ENCODE data around the gene RUNX1. TPM values are rescaled to one million over a fixed set of nuclear protein-coding genes. Genes with fewer than 3 reads are reported as not detected.

Gene RUNX1
- total and polyA plus RNA-seq, 7 experiments from 2014 or later = 27.9 to 154 (median 85.1) TPM

- Histone ChIP-seq H3K27ac (ENCODE audit: low read depth, low read length) (no peak overlapping the region), H3K4me3 (ENCODE audit: low read length) (no peak overlapping the region), H3K9me3 (ENCODE audit: control insufficient read depth in 2 of 3, low read length in 3 of 3) (no peaks in the 10 kb centered on the region), H3K4me1 (ENCODE audit: control insufficient read depth in 2 of 2, insufficient read depth in 2 of 2, low read length in 2 of 2) (peaks cover 79 to 86% of the 10 kb centered on the region in 2 donors), H3K27me3 (ENCODE audit: control insufficient read depth in 2 of 2, insufficient read depth in 2 of 2, low read length in 2 of 2) (no peaks in the 10 kb centered on the region), H3K36me3 (ENCODE audit: control insufficient read depth in 2 of 3, insufficient read depth in 3 of 3, low read length in 3 of 3) (peaks cover 0 to 26% (median 0%) of the 10 kb centered on the region in 3 experiments)
- POLR2A ChIA-PET = interaction anchor here (1.4 to 3.6 kb wide), 4 partner anchors 10 to 19 kb away, joined by 4 to 25 read pairs (median 8); no protein-coding TSS in a partner anchor
- ATAC-seq (no peak), DNase-seq (no peak)
- peaks cover 21 to 69% (median 48%) of the 10 kb centered on the region in 5 donors for H3K36me3 Mint-ChIP-seq
- H3K4me1 Mint-ChIP-seq = peaks cover 84 to 100% (median 98%) of the 10 kb centered on the region in 7 donors
- intact Hi-C loops (cut with micrococcal nuclease) = no loop called here
- CTCF ChIA-PET = interaction anchor here (1.0 kb wide), 1 partner anchor 145 kb away, joined by 3 read pairs; no protein-coding TSS in a partner anchor
- H3K9me3 Mint-ChIP-seq = peaks cover 0 to 5% (median 0%) of the 10 kb centered on the region in 11 donors
- no peaks in the 10 kb centered on the region for H3K27me3 Mint-ChIP-seq
- peak overlapping the region in 8 of 9 donors; percentile 0 to 100 (median 76) for H3K27ac Mint-ChIP-seq
- H3K4me3 Mint-ChIP-seq = peak overlapping the region in 9 of 10 donors; percentile 0 to 98 (median 24)
Measured at GRCh38 chr21:35032474-35033263, 16.4 kb downstream of the RUNX1 start.

- H3K27me3 ChIP-seq (ENCODE audit: control insufficient read depth in 2 of 2, insufficient read depth in 2 of 2, low read length in 2 of 2) = no peaks in the 10 kb centered on the region
- DNase-seq (no peak), ATAC-seq (no peak)
- peaks cover 10 to 50% (median 36%) of the 10 kb centered on the region in 5 donors for H3K36me3 Mint-ChIP-seq
- POLR2A ChIA-PET = interaction anchor here (0.8 to 6.3 kb wide), 9 partner anchors 10 to 139 kb away, joined by 3 to 110 read pairs (median 10); partner anchors contain the start of gene RUNX1
- peaks cover 70 to 84% of the 10 kb centered on the region in 2 donors for H3K4me1 ChIP-seq (ENCODE audit: control insufficient read depth in 2 of 2, insufficient read depth in 2 of 2, low read length in 2 of 2)
- H3K4me1 Mint-ChIP-seq = peaks cover 81 to 99% (median 96%) of the 10 kb centered on the region in 7 donors
- H3K27ac Mint-ChIP-seq = peak overlapping the region; percentile 96 to 100 (median 99)
- H3K4me3 Mint-ChIP-seq = peak overlapping the region; percentile 48 to 98 (median 84)
- peaks cover 0 to 5% (median 0%) of the 10 kb centered on the region in 11 donors for H3K9me3 Mint-ChIP-seq
- peak overlapping the region; percentile 14 for H3K4me3 ChIP-seq (ENCODE audit: low read length)
- H3K36me3 ChIP-seq (ENCODE audit: control insufficient read depth in 2 of 3, insufficient read depth in 3 of 3, low read length in 3 of 3) = peaks cover 0 to 6% (median 0%) of the 10 kb centered on the region in 3 experiments
- peak overlapping the region; percentile 75 for H3K27ac ChIP-seq (ENCODE audit: low read depth, low read length)
- H3K9me3 ChIP-seq (ENCODE audit: control insufficient read depth in 2 of 3, low read length in 3 of 3) = no peaks in the 10 kb centered on the region
- CTCF ChIA-PET = interaction anchor here (0.9 to 1.8 kb wide), 6 partner anchors 9 to 139 kb away, joined by 3 to 8 read pairs (median 4); no protein-coding TSS in a partner anchor
- intact Hi-C loops (cut with micrococcal nuclease) = loop anchor here in 1 of 2 donors (5.0 kb wide), 1 partner anchor 499 kb away; no protein-coding TSS in a partner anchor
- H3K27me3 Mint-ChIP-seq = no peaks in the 10 kb centered on the region
Measured at GRCh38 chr21:35028451-35028978, 20.6 kb downstream of the RUNX1 start.

- H3K9me3 Mint-ChIP-seq = peaks cover 0 to 3% (median 0%) of the 10 kb centered on the region in 11 donors
- Histone ChIP-seq H3K9me3 (ENCODE audit: control insufficient read depth in 2 of 3, low read length in 3 of 3) (no peaks in the 10 kb centered on the region), H3K27ac (ENCODE audit: low read depth, low read length) (peak overlapping the region; percentile 75), H3K27me3 (ENCODE audit: control insufficient read depth in 2 of 2, insufficient read depth in 2 of 2, low read length in 2 of 2) (no peaks in the 10 kb centered on the region), H3K4me3 (ENCODE audit: low read length) (peak overlapping the region; percentile 41), H3K36me3 (ENCODE audit: control insufficient read depth in 2 of 3, insufficient read depth in 3 of 3, low read length in 3 of 3) (peaks cover 0 to 5% (median 0%) of the 10 kb centered on the region in 3 experiments), H3K4me1 (ENCODE audit: control insufficient read depth in 2 of 2, insufficient read depth in 2 of 2, low read length in 2 of 2) (peaks cover 69 to 85% of the 10 kb centered on the region in 2 donors)
- H3K4me1 Mint-ChIP-seq = peaks cover 79 to 99% (median 95%) of the 10 kb centered on the region in 7 donors
- peaks cover 6 to 45% (median 31%) of the 10 kb centered on the region in 5 donors for H3K36me3 Mint-ChIP-seq
- ChIA-PET CTCF (interaction anchor here (0.5 to 1.8 kb wide), 5 partner anchors 10 to 138 kb away, joined by 3 to 5 read pairs (median 4); no protein-coding TSS in a partner anchor), POLR2A (interaction anchor here (0.7 to 6.3 kb wide), 8 partner anchors 15 to 138 kb away, joined by 3 to 110 read pairs (median 9); partner anchors contain the start of gene RUNX1)
- H3K27ac Mint-ChIP-seq = peak overlapping the region; percentile 96 to 100 (median 99)
- DNase-seq (peak in 5 of 9 donors; percentile 34 to 53 (median 44)), ATAC-seq (no peak)
- no peaks in the 10 kb centered on the region for H3K27me3 Mint-ChIP-seq
- H3K4me3 Mint-ChIP-seq = peak overlapping the region; percentile 77 to 98 (median 86)
- intact Hi-C loops (cut with micrococcal nuclease) = loop anchor here (1.0 to 5.0 kb wide), 5 partner anchors 9 to 499 kb away; no protein-coding TSS in a partner anchor
Measured at GRCh38 chr21:35027563-35028450, 21.3 kb downstream of the RUNX1 start.

- Histone ChIP-seq H3K4me3 (ENCODE audit: low read length) (peak overlapping the region; percentile 45), H3K4me1 (ENCODE audit: control insufficient read depth in 2 of 2, insufficient read depth in 2 of 2, low read length in 2 of 2) (peaks cover 69 to 85% of the 10 kb centered on the region in 2 donors), H3K27ac (ENCODE audit: low read depth, low read length) (peak overlapping the region; percentile 75), H3K27me3 (ENCODE audit: control insufficient read depth in 2 of 2, insufficient read depth in 2 of 2, low read length in 2 of 2) (no peaks in the 10 kb centered on the region), H3K36me3 (ENCODE audit: control insufficient read depth in 2 of 3, insufficient read depth in 3 of 3, low read length in 3 of 3) (peaks cover 0 to under 1% (median 0%) of the 10 kb centered on the region in 3 experiments), H3K9me3 (ENCODE audit: control insufficient read depth in 2 of 3, low read length in 3 of 3) (no peaks in the 10 kb centered on the region)
- intact Hi-C loops (cut with micrococcal nuclease) = loop anchor here (1.0 to 5.0 kb wide), 13 partner anchors 10 to 500 kb away; no protein-coding TSS in a partner anchor
- ChIA-PET POLR2A (interaction anchor here (0.7 to 6.3 kb wide), 21 partner anchors 8 to 374 kb away, joined by 3 to 110 read pairs (median 5); partner anchors contain the start of gene RUNX1), CTCF (interaction anchor here (0.5 to 2.0 kb wide), 8 partner anchors 11 to 137 kb away, joined by 3 to 7 read pairs (median 4); no protein-coding TSS in a partner anchor)
- Mint-ChIP-seq H3K36me3 (peaks cover 4 to 38% (median 24%) of the 10 kb centered on the region in 5 donors), H3K4me3 (peak overlapping the region; percentile 77 to 98 (median 86)), H3K9me3 (peaks cover 0 to 2% (median 0%) of the 10 kb centered on the region in 11 donors), H3K27ac (peak overlapping the region; percentile 96 to 100 (median 99)), H3K27me3 (no peaks in the 10 kb centered on the region), H3K4me1 (peaks cover 76 to 98% (median 93%) of the 10 kb centered on the region in 7 donors)
- peak; percentile 74 to 93 (median 91) for DNase-seq
- ATAC-seq = peak; percentile 93
Measured at GRCh38 chr21:35026617-35027562, 22.2 kb downstream of the RUNX1 start.

GRCh38 chr21:35026153-35026500 lies 23.0 kb downstream of the RUNX1 start:
- ATAC-seq (no peak), DNase-seq (no peak)
- Mint-ChIP-seq H3K27ac (peak overlapping the region; percentile 96 to 100 (median 99)), H3K9me3 (peaks cover 0 to 2% (median 0%) of the 10 kb centered on the region in 11 donors), H3K27me3 (no peaks in the 10 kb centered on the region), H3K4me1 (peaks cover 76 to 98% (median 93%) of the 10 kb centered on the region in 7 donors), H3K36me3 (peaks cover 4 to 42% (median 25%) of the 10 kb centered on the region in 5 donors), H3K4me3 (peak overlapping the region; percentile 73 to 98 (median 86))
- Histone ChIP-seq H3K36me3 (ENCODE audit: control insufficient read depth in 2 of 3, insufficient read depth in 3 of 3, low read length in 3 of 3) (peaks cover 0 to 5% (median 0%) of the 10 kb centered on the region in 3 experiments), H3K9me3 (ENCODE audit: control insufficient read depth in 2 of 3, low read length in 3 of 3) (no peaks in the 10 kb centered on the region), H3K4me1 (ENCODE audit: control insufficient read depth in 2 of 2, insufficient read depth in 2 of 2, low read length in 2 of 2) (peaks cover 77 to 90% of the 10 kb centered on the region in 2 donors), H3K4me3 (ENCODE audit: low read length) (peak overlapping the region; percentile 45), H3K27me3 (ENCODE audit: control insufficient read depth in 2 of 2, insufficient read depth in 2 of 2, low read length in 2 of 2) (no peaks in the 10 kb centered on the region), H3K27ac (ENCODE audit: low read depth, low read length) (peak overlapping the region; percentile 75)
- CTCF ChIA-PET = interaction anchor here (0.8 to 2.0 kb wide), 5 partner anchors 22 to 136 kb away, joined by 3 to 7 read pairs (median 7); no protein-coding TSS in a partner anchor
- POLR2A ChIA-PET = interaction anchor here (0.9 to 6.3 kb wide), 19 partner anchors 9 to 375 kb away, joined by 3 to 110 read pairs (median 6); partner anchors contain the start of gene RUNX1
- intact Hi-C loops (cut with micrococcal nuclease) = loop anchor here (1.0 to 5.0 kb wide), 10 partner anchors 9 to 501 kb away; no protein-coding TSS in a partner anchor

All from naive thymus-derived CD4-positive, alpha-beta T cell (primary cell).